HK-2 (cell line): ENCODE measurements around the gene SDK2.

Source experiments
- DNase-seq: peaks from one replicate; pipeline ENCODE4 v3.0.0-alpha.2; 2018; ENCODE audit not compliant: unreplicated experiment

The SDK2 gene

GRCh38 chr17:73536700-73537605, 107.3 kb downstream of the SDK2 start:
- no peak for DNase-seq

- no peak for DNase-seq
These were observed 108.5 kb downstream of the SDK2 start for GRCh38 chr17:73535746-73536145.

GRCh38 chr17:73534209-73534909, 109.9 kb downstream of the SDK2 start:
- no peak for DNase-seq

GRCh38 chr17:73533781-73534180, 110.5 kb downstream of the SDK2 start:
- no peak for DNase-seq

GRCh38 chr17:73533127-73533526, 111.1 kb downstream of the SDK2 start:
- no peak for DNase-seq

GRCh38 chr17:73532421-73532901, 111.8 kb downstream of the SDK2 start:
- DNase-seq: no peak

- no peak for DNase-seq
These were observed 113.1 kb downstream of the SDK2 start for GRCh38 chr17:73531158-73531557.

GRCh38 chr17:73528679-73529078, 115.6 kb downstream of the SDK2 start:
- DNase-seq: no peak

- DNase-seq: no peak
These were observed 117.3 kb downstream of the SDK2 start for GRCh38 chr17:73526952-73527351.

GRCh38 chr17:73524941-73525679, 119.1 kb downstream of the SDK2 start:
- DNase-seq: no peak

GRCh38 chr17:73522696-73523095, 121.5 kb downstream of the SDK2 start:
- no peak for DNase-seq

GRCh38 chr17:73522107-73522506, 122.1 kb downstream of the SDK2 start:
- DNase-seq: no peak

GRCh38 chr17:73521376-73521775, 122.9 kb downstream of the SDK2 start:
- DNase-seq: no peak

- DNase-seq: no peak
These were observed 123.9 kb downstream of the SDK2 start for GRCh38 chr17:73520369-73520761.

GRCh38 chr17:73519714-73520368, 124.4 kb downstream of the SDK2 start:
- no peak for DNase-seq

GRCh38 chr17:73519011-73519410, 125.2 kb downstream of the SDK2 start:
- no peak for DNase-seq

GRCh38 chr17:73516431-73516830, 127.8 kb downstream of the SDK2 start:
- no peak for DNase-seq

- DNase-seq: no peak
These were observed 129.9 kb downstream of the SDK2 start for GRCh38 chr17:73514146-73514863.

GRCh38 chr17:73513426-73513825, 130.8 kb downstream of the SDK2 start:
- DNase-seq: no peak

GRCh38 chr17:73511719-73512115, 132.5 kb downstream of the SDK2 start:
- DNase-seq: no peak
